HCT116 (cell line): ENCODE data around the gene TBC1D14. TPM values are rescaled to one million over a fixed set of nuclear protein-coding genes. Genes with fewer than 3 reads are reported as not detected.

Experiments
- ATAC-seq: fragments of 200-7000 bp; cut with Tn5 transposase; 2 replicates; pipeline ENCODE4 v1.9.1; 2020; ENCODE audit warnings: mild to moderate bottlenecking, moderate library complexity
- BruUV-seq: library from RNA; stranded (reverse); fragments of 400-500 nt; replicated peaks from 2 replicates; lab custom pipeline; 2021; lab: Mats Ljungman, UMichigan
- CTCF ChIA-PET: fragments of 300-600 bp; sonication (Branson Sonifier 250); formaldehyde crosslinking; loops from one replicate; lab custom pipeline; 2021; ENCODE audit warnings: antibody characterized with exemption; lab: Charles Lee
- POLR2A ChIA-PET: fragments of 300-600, 350-600 bp; sonication (Branson Sonifier 250); formaldehyde crosslinking; loops from one replicate; lab custom pipeline; 2021; ENCODE audit warnings: antibody characterized with exemption; lab: Charles Lee
- RAD21 ChIA-PET, 2 experiments: fragments of 300-600 bp; sonication (Branson Sonifier 250); formaldehyde crosslinking; loops; one replicate each; lab custom pipeline; 2023; ENCODE audit warnings: low total read pairs in 2 of 2; ENCODE audit not compliant: uncharacterized antibody in 2 of 2, unreplicated experiment in 2 of 2, low non-redundant PET in 1 of 2; lab: Charles Lee
- DNase-seq: peaks from one replicate; pipeline ENCODE4 v3.0.0-alpha.2; 2010; ENCODE audit warnings: low read depth, low spot score
- H2AFZ ChIP-seq: fragments of 200-600 bp; shearing (Covaris generic), sonication (generic); 2 replicates; pipeline ENCODE4 v1.6.1; 2017; ENCODE audit warnings: low read depth, mixed run types, mixed read lengths, antibody characterized with exemption, low read length; ENCODE audit not compliant: poor library complexity, severe bottlenecking
- H3K27ac ChIP-seq: 2 replicates; pipeline ENCODE4 v1.5.1; 2012; ENCODE audit warnings: low read depth, low read length
- H3K27me3 ChIP-seq: fragments of 200-600 bp; sonication (generic); 2 replicates; pipeline ENCODE4 v1.6.1; 2016; ENCODE audit warnings: mixed run types, low read length, mixed read lengths; ENCODE audit not compliant: insufficient read depth
- H3K36me3 ChIP-seq, 2 experiments: fragments of 200-500 bp in 1 of 2; fragments of 200-600 bp in 1 of 2; sonication (Bioruptor generic) in 1 of 2; sonication (generic) in 1 of 2; 2 replicates each; pipeline versions ENCODE4 v1.5.1 to v1.6.1; 2014 to 2016; ENCODE audit warnings: low read length in 2 of 2, inconsistent platforms in 1 of 2, mixed read lengths in 1 of 2, mixed run types in 1 of 2; ENCODE audit not compliant: insufficient read depth in 2 of 2, control insufficient read depth in 1 of 2
- H3K4me1 ChIP-seq, 2 experiments: fragments of 200-600 bp in 1 of 2; sonication (generic) in 1 of 2; 2 replicates each; pipeline versions ENCODE4 v1.5.1 to v1.6.1; 2012 to 2017; ENCODE audit warnings: low read length in 2 of 2, inconsistent platforms in 1 of 2, mild to moderate bottlenecking in 1 of 2, mixed read lengths in 1 of 2, mixed run types in 1 of 2, moderate library complexity in 1 of 2; ENCODE audit not compliant: insufficient read depth in 2 of 2, control insufficient read depth in 1 of 2
- H3K4me2 ChIP-seq: fragments of 200-600 bp; sonication (generic); 2 replicates; pipeline ENCODE4 v1.6.1; 2017; ENCODE audit warnings: mixed run types, low read length, mixed read lengths
- H3K4me3 ChIP-seq, 2 experiments: fragments of 200-600 bp in 1 of 2; sonication (generic) in 1 of 2; replicated peaks in 1 of 2; 2 replicates each; pipeline ENCODE4 v1.5.1; 2011 to 2016; ENCODE audit warnings: low read length in 2 of 2, control low read depth in 1 of 2, low read depth in 1 of 2, mild to moderate bottlenecking in 1 of 2, mixed read lengths in 1 of 2, mixed run types in 1 of 2
- H3K79me2 ChIP-seq: fragments of 200-600 bp; sonication (generic); 2 replicates; pipeline ENCODE4 v1.6.1; 2017; ENCODE audit warnings: mild to moderate bottlenecking, mixed run types, low read length, moderate library complexity, mixed read lengths; ENCODE audit not compliant: insufficient read depth
- H3K9ac ChIP-seq: fragments of 200-600 bp; sonication (generic); 2 replicates; pipeline ENCODE4 v1.6.1; 2016; ENCODE audit warnings: low read length, mixed read lengths
- H3K9me2 ChIP-seq: fragments of 200-600 bp; sonication (generic), shearing (Covaris generic); 2 replicates; pipeline ENCODE4 v1.6.1; 2017; ENCODE audit warnings: mixed run types, mild to moderate bottlenecking, moderate library complexity; ENCODE audit not compliant: insufficient read depth
- H3K9me3 ChIP-seq, 2 experiments: fragments of 200-500 bp in 1 of 2; fragments of 200-600 bp in 1 of 2; sonication (Bioruptor generic) in 1 of 2; sonication (generic) in 1 of 2; 2 replicates each; pipeline ENCODE4 v1.6.1; 2014 to 2017; ENCODE audit warnings: low read length in 2 of 2, mixed read lengths in 2 of 2, inconsistent platforms in 1 of 2, low read depth in 1 of 2, mild to moderate bottlenecking in 1 of 2, mixed run types in 1 of 2, moderate library complexity in 1 of 2; ENCODE audit not compliant: control insufficient read depth in 1 of 2, insufficient read depth in 1 of 2
- H4K20me1 ChIP-seq: fragments of 200-600 bp; sonication (generic), shearing (Covaris generic); 2 replicates; pipeline ENCODE4 v1.6.1; 2017; ENCODE audit warnings: mixed run types, mild to moderate bottlenecking, moderate library complexity; ENCODE audit not compliant: insufficient read depth
- CBX3 ChIP-seq: IDR thresholded peaks from 2 replicates; pipeline ENCODE4 v1.6.1; 2012; ENCODE audit warnings: low read depth
- EGR1 ChIP-seq: IDR thresholded peaks from 2 replicates; pipeline ENCODE4 v1.6.1; 2012; ENCODE audit warnings: low read depth
- ELF1 ChIP-seq: IDR thresholded peaks from 2 replicates; pipeline ENCODE4 v1.6.1; 2012; ENCODE audit warnings: low read depth, borderline replicate concordance
- EZH2 ChIP-seq: fragments of 200-600 bp; sonication (generic); IDR thresholded peaks from 2 replicates; pipeline ENCODE4 v1.6.1; 2017; ENCODE audit warnings: antibody characterized with exemption, mixed run types
- EZH2phosphoT487 ChIP-seq: fragments of 200-600 bp; IDR thresholded peaks from 2 replicates; pipeline ENCODE4 v1.6.1; 2018; ENCODE audit warnings: antibody characterized with exemption, borderline replicate concordance
- FOSL1 ChIP-seq: IDR thresholded peaks from 2 replicates; pipeline ENCODE4 v1.6.1; 2012; ENCODE audit warnings: low read depth
- POLR2A ChIP-seq: IDR thresholded peaks from 2 replicates; pipeline ENCODE4 v1.7.0; 2011; ENCODE audit warnings: borderline replicate concordance; ENCODE audit not compliant: insufficient read depth, insufficient read length; ENCODE audit errors: extremely low read depth
- POLR2AphosphoS5 ChIP-seq: IDR thresholded peaks from 2 replicates; pipeline ENCODE4 v1.6.1; 2011; ENCODE audit warnings: mild to moderate bottlenecking, low read depth, low read length, moderate library complexity
- SIN3A ChIP-seq: IDR thresholded peaks from 2 replicates; pipeline ENCODE4 v1.6.1; 2012; ENCODE audit warnings: low read depth
- TCF7L2 ChIP-seq: IDR thresholded peaks from 2 replicates; pipeline ENCODE4 v1.7.0; 2011; ENCODE audit warnings: borderline replicate concordance, inconsistent platforms; ENCODE audit not compliant: insufficient read depth, insufficient read length; ENCODE audit errors: extremely low read depth
- YY1 ChIP-seq: IDR thresholded peaks from 2 replicates; pipeline ENCODE4 v1.6.1; 2011; ENCODE audit warnings: low read length, low read depth, moderate library complexity, mild to moderate bottlenecking; ENCODE audit not compliant: insufficient replicate concordance; ENCODE audit errors: extremely low read depth
- ZNF274 ChIP-seq: fragments of 200-500 bp; sonication (Bioruptor generic); IDR thresholded peaks from 2 replicates; pipeline ENCODE4 v1.6.1; 2014; ENCODE audit warnings: mild to moderate bottlenecking, low read depth, low read length, inconsistent platforms
- intact Hi-C: fragments of 100-400 bp; cut with micrococcal nuclease; formaldehyde crosslinking; loops from 2 replicates; pipeline ENCODE4 v1.10.0; 2022
- total RNA-seq: library from RNA; stranded (reverse); gene quantifications from one replicate; pipeline ENCODE4 v1.2.1, GENCODE V29; 2021; ENCODE audit not compliant: unreplicated experiment
- TF ChIP-seq, protein P1 (sequence below): IDR thresholded peaks from 2 replicates; pipeline ENCODE4 v1.6.1; 2012
- TF ChIP-seq, protein P2 (sequence below): IDR thresholded peaks from 2 replicates; pipeline ENCODE4 v1.6.1; 2011; ENCODE audit warnings: mild to moderate bottlenecking, low read length, moderate library complexity; ENCODE audit not compliant: insufficient replicate concordance; ENCODE audit errors: extremely low read depth

Gene TBC1D14
- total RNA-seq, 1 experiment from 2014 or later = 62.9 TPM

DNA sequence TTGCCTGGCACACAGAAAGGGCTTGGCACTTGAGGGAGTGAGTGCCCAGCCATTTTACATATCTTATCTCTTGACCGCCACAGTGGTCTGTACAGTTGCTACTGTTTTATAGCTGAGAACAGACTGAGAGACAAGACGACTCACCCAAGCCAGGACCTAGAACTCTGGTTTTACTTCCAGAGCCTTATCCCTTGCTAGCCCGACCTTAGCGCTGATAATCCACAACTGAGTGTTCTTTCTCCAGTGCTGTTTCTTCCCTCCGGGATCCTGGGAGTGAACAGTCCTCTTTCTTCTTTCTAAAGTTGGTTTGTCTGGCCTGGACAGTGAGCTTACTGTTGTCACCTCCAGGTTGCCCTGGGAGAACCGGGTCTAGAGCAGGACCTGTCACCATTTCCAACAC, 81.0 kb downstream of the TBC1D14 start (continued):
- TF ChIP-seq TCF7L2 (no peak), EZH2 (no peak), POLR2AphosphoS5 (no peak), YY1 (no peak), EGR1 (no peak)
- TF ChIP-seq, protein P1, sequence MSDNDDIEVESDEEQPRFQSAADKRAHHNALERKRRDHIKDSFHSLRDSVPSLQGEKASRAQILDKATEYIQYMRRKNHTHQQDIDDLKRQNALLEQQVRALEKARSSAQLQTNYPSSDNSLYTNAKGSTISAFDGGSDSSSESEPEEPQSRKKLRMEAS = no peak

GRCh38 chr4:6991249-6991648, 81.6 kb downstream of the TBC1D14 start:
- peaks cover 2 to 14% of the 10 kb centered on the region in 2 experiments; a peak in 3 of 4 replicates for H3K36me3 ChIP-seq
- ATAC-seq (no peak), DNase-seq (no peak)
- no peaks in the 10 kb centered on the region for H3K9me3 ChIP-seq
- no peak overlapping the region for H2AFZ ChIP-seq
- H3K4me2 ChIP-seq = no peak overlapping the region
- POLR2A ChIA-PET = no interaction called here
- H3K9ac ChIP-seq = no peak overlapping the region
- BruUV-seq = no TSS peak
- peaks cover 6 to 34% of the 10 kb centered on the region in 2 experiments; a peak in 2 of 4 replicates for H3K4me1 ChIP-seq
- no peaks in the 10 kb centered on the region for H3K9me2 ChIP-seq
- H4K20me1 ChIP-seq = no peaks in the 10 kb centered on the region
- no peaks in the 10 kb centered on the region for H3K27me3 ChIP-seq
- RAD21 ChIA-PET = no interaction called here
- peaks cover 75% of the 10 kb centered on the region for H3K79me2 ChIP-seq
- no peak overlapping the region for H3K4me3 ChIP-seq
- no peak overlapping the region for H3K27ac ChIP-seq
- CTCF ChIA-PET = no interaction called here
- TF ChIP-seq YY1 (no peak), ZNF274 (no peak), POLR2A (no peak), ELF1 (no peak), TCF7L2 (no peak), CBX3 (no peak), POLR2AphosphoS5 (no peak), FOSL1 (no peak), EZH2phosphoT487 (no peak), SIN3A (no peak)
- TF ChIP-seq, protein P2, sequence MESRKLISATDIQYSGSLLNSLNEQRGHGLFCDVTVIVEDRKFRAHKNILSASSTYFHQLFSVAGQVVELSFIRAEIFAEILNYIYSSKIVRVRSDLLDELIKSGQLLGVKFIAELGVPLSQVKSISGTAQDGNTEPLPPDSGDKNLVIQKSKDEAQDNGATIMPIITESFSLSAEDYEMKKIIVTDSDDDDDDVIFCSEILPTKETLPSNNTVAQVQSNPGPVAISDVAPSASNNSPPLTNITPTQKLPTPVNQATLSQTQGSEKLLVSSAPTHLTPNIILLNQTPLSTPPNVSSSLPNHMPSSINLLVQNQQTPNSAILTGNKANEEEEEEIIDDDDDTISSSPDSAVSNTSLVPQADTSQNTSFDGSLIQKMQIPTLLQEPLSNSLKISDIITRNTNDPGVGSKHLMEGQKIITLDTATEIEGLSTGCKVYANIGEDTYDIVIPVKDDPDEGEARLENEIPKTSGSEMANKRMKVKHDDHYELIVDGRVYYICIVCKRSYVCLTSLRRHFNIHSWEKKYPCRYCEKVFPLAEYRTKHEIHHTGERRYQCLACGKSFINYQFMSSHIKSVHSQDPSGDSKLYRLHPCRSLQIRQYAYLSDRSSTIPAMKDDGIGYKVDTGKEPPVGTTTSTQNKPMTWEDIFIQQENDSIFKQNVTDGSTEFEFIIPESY = no peak
- intact Hi-C loops = no loop called here
